ENCODE measurements around the gene SNRPF. TPM values are rescaled to one million over a fixed set of nuclear protein-coding genes. Genes with fewer than 3 reads are reported as not detected.

SNRPF gene
- total RNA-seq, 2 donors from 2014 or later = 7.4 to 8.3 TPM

GRCh38 chr12:95908573-95908972 lies 49.8 kb downstream of the SNRPF start:
- Histone ChIP-seq H3K9me3 (no peaks in the 10 kb centered on the region), H3K36me3 (no peaks in the 10 kb centered on the region), H3K4me3 (no peak overlapping the region), H3K27me3 (replicated peaks; ENCODE audit: insufficient read depth) (no peaks in the 10 kb centered on the region), H3K4me1 (replicated peaks) (no peaks in the 10 kb centered on the region), H3K27ac (no peak overlapping the region)
- intact Hi-C loops (cut with DNase I) = no loop called here
- DNase-seq (ENCODE audit: low spot score) = no peak
- TF ChIP-seq POLR2AphosphoS5 (IDR thresholded peaks at IDR 0.05) = no peak
- no peak for TF ChIP-seq CTCF (IDR thresholded peaks at IDR 0.05)
- no peak for TF ChIP-seq POLR2A (IDR thresholded peaks at IDR 0.05)

DNA sequence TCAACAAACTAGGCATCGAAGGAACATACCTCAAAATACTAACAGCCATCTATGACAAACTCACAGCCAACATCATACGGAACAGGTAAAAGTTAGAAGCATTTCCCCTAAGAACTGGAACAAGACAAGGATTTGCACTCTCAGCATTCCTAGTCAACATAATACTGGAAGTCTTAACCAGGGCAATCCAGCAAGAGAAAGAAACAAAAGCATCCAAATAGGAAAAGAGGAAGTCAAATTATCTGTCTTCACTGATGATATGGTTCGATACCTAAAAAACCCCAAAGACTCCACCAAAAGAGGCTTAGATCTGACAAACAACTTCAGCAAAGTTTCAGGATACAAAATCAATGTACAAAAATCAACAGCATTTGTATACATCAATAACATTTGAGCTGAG lies 51.1 kb downstream of the SNRPF start:
- H3K4me3 ChIP-seq = no peak overlapping the region
- 92% methylated on average over 3 of the region's 3 CpGs for WGBS
- no peaks in the 10 kb centered on the region for H3K4me1 ChIP-seq (replicated peaks)
- no peaks in the 10 kb centered on the region for H3K27me3 ChIP-seq (replicated peaks; ENCODE audit: insufficient read depth)
- DNase-seq (ENCODE audit: low spot score) = no peak
- no peaks in the 10 kb centered on the region for H3K36me3 ChIP-seq
- intact Hi-C loops (cut with DNase I) = no loop called here
- H3K9me3 ChIP-seq = no peaks in the 10 kb centered on the region
- no peak overlapping the region for H3K27ac ChIP-seq
- TF ChIP-seq CTCF (IDR thresholded peaks at IDR 0.05) = no peak
- no peak for TF ChIP-seq POLR2AphosphoS5 (IDR thresholded peaks at IDR 0.05)
- no peak for TF ChIP-seq POLR2A (IDR thresholded peaks at IDR 0.05)

Other genes starting within 250 kb of the SNRPF start
- 100 to 1,000 TPM in 1 of 2 donors, 10 to 100 TPM in 1; 79.2 to 118 TPM for gene NTN4, start 68.2 kb upstream of the SNRPF start, total RNA-seq
- under 1 TPM; 0.14 to 0.34 TPM for gene CCDC38, start 83.7 kb downstream of the SNRPF start, total RNA-seq
- 1 to 10 TPM in 1 of 2 donors, not detected in 1; 2.2 TPM for gene AMDHD1, start 84.4 kb downstream of the SNRPF start, total RNA-seq
- under 1 TPM in 1 of 2 donors, not detected in 1; 0.27 TPM for gene HAL, start 137.4 kb downstream of the SNRPF start, total RNA-seq
- gene LTA4H, start 176.6 kb downstream of the SNRPF start, total RNA-seq = 10 to 100 TPM; 50.3 to 67.7 TPM

Measured in prostate gland (tissue), 2 donors.